Activated T-cell treated with anti-CD3 and anti-CD28 coated beads, Interleukin-2, amount 50 U/mL, for 1 hour (primary cell): Measurements from ENCODE around the gene POLR2C.
"Not testable (repeated sequence)": the region's sequence is repeated elsewhere in the genome, so short reads cannot be mapped to it uniquely, and the experiment has no call there.

Experiments used
- DNase-seq: peaks from one replicate; pipeline ENCODE4 v3.0.0-alpha.2; 2020

The POLR2C gene

DNA sequence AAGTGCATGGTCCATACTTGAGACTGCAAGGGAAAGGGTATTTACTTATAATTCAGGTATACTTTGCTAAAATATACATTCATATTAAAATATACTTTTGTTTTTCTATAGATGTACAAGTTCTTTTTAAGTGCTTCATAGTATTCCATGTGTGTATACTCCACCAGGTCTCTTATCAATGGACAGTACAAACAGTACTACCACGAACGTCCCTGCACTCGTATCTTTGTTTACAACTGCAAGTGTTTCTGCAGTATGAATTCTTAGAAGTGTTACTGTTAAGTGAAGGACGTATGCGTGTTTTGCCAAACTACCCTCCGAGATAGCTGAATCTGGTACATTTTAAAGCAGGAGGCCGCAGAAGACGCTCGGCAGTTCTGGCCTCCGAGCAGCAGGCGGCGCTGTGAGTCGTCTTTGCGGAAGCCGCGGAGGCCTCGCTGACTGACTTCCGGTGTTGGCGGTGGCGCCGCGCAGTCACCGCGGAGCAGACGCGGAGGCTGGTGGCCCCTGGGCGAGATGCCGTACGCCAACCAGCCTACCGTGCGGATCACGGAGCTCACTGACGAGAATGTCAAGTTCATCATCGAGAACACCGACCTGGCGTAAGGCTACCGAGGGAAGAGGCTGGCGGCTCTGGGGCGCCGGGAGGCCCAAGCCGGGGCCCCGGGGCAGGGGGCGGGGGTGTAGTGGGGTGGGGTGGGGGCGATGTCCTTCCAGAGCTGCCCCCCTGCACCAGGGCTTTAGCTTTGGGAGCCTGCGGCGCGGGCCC is at the start of gene POLR2C:
Gene POLR2C, plus strand, starts transcription at position 471 of the 769 bp plus-strand sequence. Its CDS starts 46 bp downstream, at position 517.
- peak; percentile 96 for DNase-seq

DNA sequence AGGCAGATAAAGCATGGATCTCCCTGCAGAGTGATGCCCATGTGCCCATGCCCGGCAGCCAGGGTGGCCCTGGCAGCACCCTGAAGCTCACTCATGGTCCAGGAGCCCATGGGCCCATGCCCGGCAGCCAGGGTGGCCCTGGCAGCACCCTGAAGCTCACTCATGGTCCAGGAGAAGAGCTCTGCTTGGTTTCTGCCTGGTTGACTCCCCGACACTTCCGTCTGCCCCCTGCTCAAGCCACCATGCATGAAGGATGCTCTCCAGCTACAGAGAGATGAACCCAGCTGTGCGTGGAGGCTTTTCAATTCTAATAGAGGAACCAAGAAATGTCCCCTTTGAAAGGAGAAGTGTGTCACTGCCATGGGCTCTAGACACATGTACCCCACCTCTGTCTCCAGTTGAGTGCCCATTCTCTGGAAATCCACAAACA is 49.2 kb upstream of the POLR2C start:
- no peak for DNase-seq

- no peak for DNase-seq
Observed at GRCh38 chr16:57413733-57414132, 48.7 kb upstream of the POLR2C start.

- no peak for DNase-seq
Observed at GRCh38 chr16:57416084-57416483, 46.4 kb upstream of the POLR2C start.

DNA sequence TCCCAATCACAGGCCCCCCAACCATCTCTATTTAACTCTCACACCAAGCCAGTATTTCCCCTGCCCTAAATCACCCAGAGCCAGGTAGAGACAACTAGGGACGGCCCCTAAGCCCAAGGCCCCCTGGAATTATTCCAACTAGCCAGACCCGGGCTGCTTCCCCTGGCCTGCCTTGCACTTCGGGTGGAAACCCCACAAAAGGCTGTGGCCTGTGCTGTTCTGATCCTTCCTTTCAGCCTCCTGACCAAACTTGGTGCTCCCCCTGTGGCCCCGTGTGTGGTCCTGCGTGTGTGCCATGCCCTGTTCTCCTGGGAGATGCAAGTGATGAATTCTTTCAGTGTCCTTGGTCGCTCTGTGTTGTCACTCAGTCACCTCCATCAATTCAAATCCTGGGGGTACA is 43.0 kb upstream of the POLR2C start:
- DNase-seq: no peak

DNA sequence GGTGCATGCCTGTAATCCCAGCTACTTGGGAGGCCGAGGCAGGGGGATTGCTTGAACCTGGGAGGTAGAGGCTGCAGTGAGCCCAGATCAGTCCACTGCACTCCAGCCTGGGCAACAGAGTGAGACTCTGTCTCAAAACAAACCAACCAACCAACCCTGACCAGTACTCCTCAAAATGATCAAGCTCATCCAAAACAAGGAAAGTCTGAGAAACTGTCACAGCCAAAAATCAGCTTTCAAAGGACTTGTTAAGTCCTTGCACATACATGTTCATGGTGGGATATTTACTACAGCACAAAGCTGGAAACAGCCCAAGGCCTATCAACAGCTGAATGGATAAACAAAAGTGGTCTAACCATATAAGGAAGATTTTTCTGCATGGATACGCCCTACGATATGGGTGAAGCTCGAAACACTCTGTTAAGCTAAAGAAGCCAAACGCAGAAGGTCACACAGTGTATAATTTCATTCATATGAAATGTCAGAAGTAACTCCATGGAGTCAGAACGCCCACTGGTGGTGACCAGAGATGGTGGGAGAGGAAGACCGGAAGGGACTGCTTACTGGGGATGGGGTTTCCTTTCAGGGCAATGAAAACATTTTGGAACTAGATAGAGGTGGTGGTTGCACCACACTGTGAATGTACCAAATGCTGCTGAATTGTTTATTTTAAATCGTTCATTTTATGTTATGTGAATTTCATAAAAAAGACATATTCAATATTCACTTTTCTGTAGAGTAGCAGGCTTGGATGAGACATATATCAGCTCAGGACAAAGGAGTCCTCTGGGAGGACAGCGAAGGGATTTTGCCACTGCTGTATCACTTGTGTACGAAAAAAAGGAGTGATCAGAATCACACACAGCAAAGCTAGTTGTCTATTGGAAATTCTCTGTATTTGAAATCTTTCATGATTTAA is 40.2 kb upstream of the POLR2C start:
- no peak for DNase-seq

GRCh38 chr16:57423152-57423551 is 39.3 kb upstream of the POLR2C start:
- DNase-seq: no peak

DNA sequence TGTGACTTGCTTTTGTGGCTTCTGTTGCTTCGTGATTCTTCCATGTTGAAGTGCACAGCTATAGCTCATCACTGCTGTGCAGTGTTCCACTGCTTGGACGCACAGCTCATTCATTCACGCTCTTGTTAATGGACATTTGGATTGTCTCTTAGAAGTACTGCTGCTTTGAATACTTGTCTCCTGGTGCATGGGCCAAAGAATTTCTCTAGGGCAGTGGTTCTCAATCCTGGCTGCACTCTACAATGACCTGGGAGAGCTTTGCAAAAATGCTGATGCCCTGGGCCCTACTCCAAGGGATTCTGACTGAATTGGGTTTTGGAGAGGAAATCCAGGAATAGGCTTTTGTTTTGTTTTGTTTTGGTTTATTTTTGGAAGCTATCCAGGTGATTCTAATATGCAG is 37.9 kb upstream of the POLR2C start:
- no peak for DNase-seq

DNA sequence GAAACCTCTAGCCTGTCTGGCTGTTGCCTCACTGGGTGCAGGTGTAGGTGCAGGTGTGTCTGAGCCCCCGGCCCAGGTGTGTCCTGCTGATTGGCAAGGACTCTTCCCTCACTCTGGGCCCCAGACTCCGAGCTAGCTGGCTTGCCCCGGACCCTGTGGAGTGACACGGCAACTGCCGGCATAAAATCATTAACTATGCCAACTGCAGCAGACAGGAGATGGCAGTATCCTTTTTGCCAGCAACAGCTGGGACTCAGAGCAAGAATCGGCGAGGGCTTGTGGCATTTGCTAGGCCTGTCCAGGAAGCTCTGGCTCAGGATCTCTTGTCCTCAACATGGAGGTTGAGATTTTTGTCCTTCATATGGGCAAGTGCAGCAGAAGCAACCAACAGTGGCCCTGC is 36.1 kb upstream of the POLR2C start:
- DNase-seq: no peak

DNA sequence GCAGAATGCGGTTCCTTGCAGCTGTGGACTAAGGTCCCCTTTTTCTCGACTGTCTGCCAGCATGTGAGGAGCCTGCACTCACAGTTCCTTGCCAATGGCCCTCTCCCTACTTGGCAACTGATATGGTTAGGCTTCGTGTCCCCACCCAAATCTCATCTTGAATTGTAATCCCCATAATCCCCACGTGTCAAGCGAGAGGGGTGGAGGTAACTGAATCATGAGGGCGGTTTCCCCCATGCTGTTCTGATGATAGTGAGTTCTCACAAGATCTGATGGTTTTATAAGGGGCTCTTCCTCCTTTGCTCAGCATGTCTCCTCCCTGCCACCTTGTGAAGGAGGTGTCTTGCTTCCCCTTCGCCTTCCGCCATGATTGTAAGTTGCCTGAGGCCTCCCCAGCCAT is 35.2 kb upstream of the POLR2C start:
- no peak for DNase-seq

- DNase-seq: no peak
Observed at GRCh38 chr16:57427824-57428223, 34.7 kb upstream of the POLR2C start.

- no peak for DNase-seq
Observed at GRCh38 chr16:57430955-57431354, 31.5 kb upstream of the POLR2C start.

DNA sequence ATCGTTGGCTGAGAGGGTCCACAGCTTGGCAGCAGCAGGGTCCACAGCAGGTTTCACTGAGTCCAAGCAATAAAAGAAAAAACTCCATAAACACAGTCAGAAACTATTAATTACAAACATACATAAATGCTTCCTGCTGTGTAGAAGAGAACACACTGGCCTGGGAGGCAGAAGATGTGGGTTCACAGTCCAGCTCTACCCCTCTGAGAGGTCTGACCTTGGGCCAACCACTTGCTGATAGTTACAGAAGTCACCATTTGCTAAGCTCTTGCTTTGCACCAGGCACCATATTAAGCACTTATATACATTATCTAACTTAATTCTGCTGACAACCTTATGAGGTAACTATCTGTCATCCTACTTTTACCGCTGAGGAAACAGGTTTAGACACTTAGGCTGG is 30.0 kb upstream of the POLR2C start:
- no peak for DNase-seq

- DNase-seq: no peak
Observed at GRCh38 chr16:57432989-57433388, 29.5 kb upstream of the POLR2C start.

DNA sequence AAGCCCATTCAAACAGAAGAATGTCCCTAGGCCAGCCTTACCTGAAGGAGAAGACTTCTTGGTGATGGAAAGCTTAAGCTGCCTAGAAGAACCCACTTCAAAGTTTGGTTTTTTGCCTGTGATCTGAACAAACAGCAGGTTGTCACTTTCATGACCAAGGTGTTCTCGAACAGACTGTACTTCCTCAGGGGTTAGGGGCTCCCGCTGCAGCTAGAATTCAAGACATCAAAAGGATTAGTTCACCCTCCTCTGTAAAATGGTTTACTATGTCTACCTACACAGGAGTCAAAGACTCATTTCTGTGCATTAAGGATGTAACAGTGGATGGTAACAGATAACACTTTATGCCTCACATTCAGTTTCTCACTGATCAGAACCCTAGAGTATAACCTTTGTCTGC is 28.5 kb upstream of the POLR2C start:
- DNase-seq: no peak

DNA sequence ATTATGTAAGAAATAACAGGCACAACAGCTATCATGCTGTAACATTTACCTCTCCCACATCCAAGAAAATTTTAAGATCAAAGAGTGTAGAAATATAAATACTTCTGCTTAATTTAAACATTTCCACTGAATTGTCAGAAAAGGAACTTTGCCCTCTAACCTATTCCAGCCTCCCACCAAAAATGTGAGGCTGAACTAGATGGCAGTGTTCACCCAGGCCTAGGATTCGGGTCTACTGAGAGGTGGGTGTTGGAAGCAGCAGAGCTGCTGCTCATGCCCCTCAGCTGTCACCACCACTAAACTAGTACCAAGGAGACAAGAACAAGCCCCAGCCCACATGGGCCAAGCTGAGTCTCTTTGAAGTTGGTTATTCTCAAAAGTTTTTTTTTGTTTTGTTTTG is 26.6 kb upstream of the POLR2C start:
- no peak for DNase-seq

DNA sequence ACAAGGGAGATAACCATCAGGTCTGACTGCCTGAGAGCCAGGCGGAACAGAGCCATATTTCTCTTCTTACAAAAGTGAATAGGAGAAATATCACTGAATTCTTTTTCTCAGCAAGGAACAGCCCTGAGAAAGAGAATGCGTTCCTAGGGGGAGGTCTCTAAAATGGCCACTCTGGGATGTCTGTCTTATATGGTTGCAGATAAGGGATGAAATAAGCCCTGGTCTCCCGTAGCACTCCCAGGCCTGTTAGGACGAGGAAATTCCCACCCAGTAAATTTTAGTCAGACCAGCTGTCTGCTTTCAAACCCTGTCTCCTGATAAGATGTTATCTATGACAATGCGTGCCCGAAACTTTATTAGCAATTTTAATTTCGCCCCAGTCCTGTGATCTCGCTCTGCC is 22.5 kb upstream of the POLR2C start:
- not testable (repeated sequence) for DNase-seq

- DNase-seq: not testable (repeated sequence)
Observed at GRCh38 chr16:57440551-57440950, 21.9 kb upstream of the POLR2C start.

GRCh38 chr16:57444711-57445110 is 17.8 kb upstream of the POLR2C start:
- no peak for DNase-seq

GRCh38 chr16:57445510-57445909 is 17.0 kb upstream of the POLR2C start:
- no peak for DNase-seq

DNA sequence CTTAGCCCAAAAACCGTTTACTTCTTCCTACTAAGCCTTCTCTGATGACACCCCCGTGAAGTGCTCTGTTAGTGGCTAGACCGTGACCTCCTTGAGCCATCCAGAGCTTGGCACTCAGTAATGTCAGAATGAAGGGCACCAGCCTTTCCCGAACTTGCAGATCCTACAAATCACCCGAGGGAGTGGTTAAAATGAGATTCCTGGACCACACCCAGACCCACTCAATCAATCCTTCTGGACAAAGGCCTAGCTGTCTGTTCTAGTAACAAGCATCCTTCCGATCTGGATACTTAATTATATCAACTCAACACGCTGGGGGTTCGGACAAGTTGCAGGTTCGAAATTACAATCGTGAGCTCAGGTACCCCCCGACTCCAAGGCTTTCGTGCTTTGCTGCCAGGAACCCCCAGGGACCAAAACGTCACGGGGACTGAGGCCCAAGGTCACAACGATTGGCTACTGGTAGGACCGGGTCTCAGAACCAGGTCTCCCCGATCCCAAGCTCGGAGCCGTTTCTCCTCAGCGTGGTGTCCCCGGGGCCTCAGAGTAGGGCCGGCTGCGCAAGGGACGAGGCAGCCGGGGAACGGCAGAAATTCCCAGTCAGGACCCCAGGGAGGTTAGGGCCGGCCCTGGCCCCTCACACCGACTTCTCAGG is 15.8 kb upstream of the POLR2C start:
- DNase-seq: no peak

DNA sequence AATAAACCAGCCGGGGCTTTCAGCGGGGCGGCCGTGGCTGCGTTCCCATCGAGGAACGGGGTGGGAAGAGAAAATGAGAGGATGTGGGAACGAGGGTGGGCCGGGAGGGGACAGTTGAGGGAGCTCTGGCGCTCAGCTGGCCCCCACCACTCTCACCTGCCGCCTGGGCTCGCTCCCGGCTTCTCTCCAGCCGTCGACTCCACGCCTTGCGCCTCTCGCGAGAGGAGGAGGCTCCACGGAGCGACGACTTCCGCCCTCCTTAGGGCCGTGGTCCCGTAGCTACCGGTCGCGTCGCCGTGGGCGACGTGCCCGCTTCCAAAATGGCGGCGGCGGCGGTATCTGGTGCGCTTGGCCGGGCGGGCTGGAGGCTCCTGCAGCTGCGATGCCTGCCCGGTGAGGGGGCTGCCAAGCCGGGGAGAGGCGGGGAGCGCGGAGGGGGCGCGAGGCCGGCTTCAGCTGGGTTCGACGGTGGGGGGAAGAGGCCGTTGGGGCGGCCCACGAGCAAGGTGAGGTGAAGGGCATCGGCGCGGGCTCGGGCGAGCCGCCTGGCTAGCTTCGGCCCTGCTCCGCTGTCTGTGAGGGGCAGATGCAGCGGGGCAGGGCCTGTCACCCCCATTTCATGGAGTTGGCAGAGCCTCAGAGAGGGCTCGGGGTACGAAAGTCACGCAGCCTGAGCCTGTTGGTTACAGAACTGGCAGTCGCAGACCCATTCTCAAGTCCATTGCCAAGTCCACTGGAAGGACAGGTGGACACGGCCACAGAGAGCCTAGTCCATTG is 15.1 kb upstream of the POLR2C start, which contains the start of the genes CIAPIN1 and COQ9:
Gene CIAPIN1, minus strand, starts transcription at position 200 of the 777 bp plus-strand sequence. CDS start 6,457 bp downstream, outside the sequence.
Gene COQ9, plus strand, starts transcription at position 294 of the 777 bp plus-strand sequence. Its CDS starts 27 bp downstream, at position 321.
- DNase-seq: peak; percentile 92
